C4-2B (cell line): Measurements from ENCODE around the gene VAC14.

Experiments
- H3K27ac ChIP-seq: fragments of 450-650 bp; 2 replicates; pipeline ENCODE4 v1.5.1; 2017
- CTCF ChIP-seq: fragments of 450-650 bp; conservative IDR thresholded peaks from 2 replicates; pipeline ENCODE4 v1.5.1; 2017; ENCODE audit warnings: mild to moderate bottlenecking
- ZFX ChIP-seq: fragments of 450-650 bp; IDR thresholded peaks from 2 replicates; pipeline ENCODE4 v1.6.1; 2017

The VAC14 gene

GRCh38 chr16:70725912-70726828, 74.8 kb downstream of the VAC14 start:
- TF ChIP-seq ZFX (no peak), CTCF (no peak)
- H3K27ac ChIP-seq, result no peak overlapping the region

GRCh38 chr16:70725024-70725911, 75.7 kb downstream of the VAC14 start:
- H3K27ac ChIP-seq, result no peak overlapping the region
- TF ChIP-seq ZFX (no peak), CTCF (no peak)

GRCh38 chr16:70724146-70725023, 76.6 kb downstream of the VAC14 start:
- TF ChIP-seq CTCF, result no peak
- TF ChIP-seq ZFX, result no peak
- H3K27ac ChIP-seq, result no peak overlapping the region

GRCh38 chr16:70723740-70724145, 77.2 kb downstream of the VAC14 start:
- H3K27ac ChIP-seq, result no peak overlapping the region
- no peak for TF ChIP-seq ZFX
- TF ChIP-seq CTCF, result no peak

GRCh38 chr16:70721202-70721963, 79.6 kb downstream of the VAC14 start:
- no peak overlapping the region for H3K27ac ChIP-seq
- TF ChIP-seq ZFX, result no peak
- no peak for TF ChIP-seq CTCF

GRCh38 chr16:70720425-70721201, 80.3 kb downstream of the VAC14 start:
- TF ChIP-seq CTCF (no peak), ZFX (no peak)

More at GRCh38 chr16:70720425-70721201, 80.3 kb downstream of the VAC14 start:
- no peak overlapping the region for H3K27ac ChIP-seq
